ENCODE results near the gene LMF1.

The LMF1 gene

DNA sequence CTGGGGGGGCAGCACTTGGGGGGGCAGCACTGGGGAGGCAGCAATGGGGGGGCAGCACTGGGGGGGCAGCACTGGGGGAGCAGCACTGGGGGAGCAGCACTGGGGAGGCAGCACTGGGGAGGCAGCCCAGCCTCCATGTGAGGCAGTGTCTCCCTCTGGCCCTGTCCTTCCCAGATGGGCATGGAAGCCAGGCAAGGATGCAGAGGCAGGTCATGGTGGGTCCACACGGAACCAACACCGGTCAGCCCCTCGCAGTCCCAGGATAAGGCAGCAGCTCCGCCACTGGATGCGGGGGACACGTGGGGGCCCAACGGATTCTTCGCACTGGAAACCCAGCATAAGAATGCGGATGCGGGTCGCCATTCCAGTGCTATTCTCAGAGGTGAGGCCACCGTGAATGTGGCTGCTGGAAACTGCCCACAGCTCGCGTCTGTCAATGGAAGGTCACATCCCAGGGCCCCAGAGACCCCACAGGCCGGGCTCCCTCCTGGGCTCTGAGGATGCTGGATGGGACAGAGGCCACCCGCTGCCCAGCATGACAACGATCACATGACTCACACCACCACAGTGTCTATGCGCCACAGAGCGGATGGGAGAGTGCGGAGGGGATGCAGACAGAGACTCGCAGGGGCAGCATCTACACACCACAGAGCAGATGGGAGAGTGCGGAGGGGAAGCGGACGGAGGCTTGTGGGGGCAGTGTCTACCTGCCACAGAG is 59.0 kb downstream of the LMF1 start:
- Histone ChIP-seq H3K9me3 (no peaks in the 10 kb centered on the region), H3K36me3 (peaks cover 5% of the 10 kb centered on the region; the same call in 1 of the 2 replicates), H3K4me3 (ENCODE audit: low read depth, low read length) (no peak overlapping the region), H3K27me3 (no peaks in the 10 kb centered on the region), H3K4me1 (no peaks in the 10 kb centered on the region)
- no peak for DNase-seq
- TF ChIP-seq, protein P1, sequence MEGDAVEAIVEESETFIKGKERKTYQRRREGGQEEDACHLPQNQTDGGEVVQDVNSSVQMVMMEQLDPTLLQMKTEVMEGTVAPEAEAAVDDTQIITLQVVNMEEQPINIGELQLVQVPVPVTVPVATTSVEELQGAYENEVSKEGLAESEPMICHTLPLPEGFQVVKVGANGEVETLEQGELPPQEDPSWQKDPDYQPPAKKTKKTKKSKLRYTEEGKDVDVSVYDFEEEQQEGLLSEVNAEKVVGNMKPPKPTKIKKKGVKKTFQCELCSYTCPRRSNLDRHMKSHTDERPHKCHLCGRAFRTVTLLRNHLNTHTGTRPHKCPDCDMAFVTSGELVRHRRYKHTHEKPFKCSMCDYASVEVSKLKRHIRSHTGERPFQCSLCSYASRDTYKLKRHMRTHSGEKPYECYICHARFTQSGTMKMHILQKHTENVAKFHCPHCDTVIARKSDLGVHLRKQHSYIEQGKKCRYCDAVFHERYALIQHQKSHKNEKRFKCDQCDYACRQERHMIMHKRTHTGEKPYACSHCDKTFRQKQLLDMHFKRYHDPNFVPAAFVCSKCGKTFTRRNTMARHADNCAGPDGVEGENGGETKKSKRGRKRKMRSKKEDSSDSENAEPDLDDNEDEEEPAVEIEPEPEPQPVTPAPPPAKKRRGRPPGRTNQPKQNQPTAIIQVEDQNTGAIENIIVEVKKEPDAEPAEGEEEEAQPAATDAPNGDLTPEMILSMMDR (IDR thresholded peaks at IDR 0.05; ENCODE audit: low read depth, low read length) = no peak

DNA sequence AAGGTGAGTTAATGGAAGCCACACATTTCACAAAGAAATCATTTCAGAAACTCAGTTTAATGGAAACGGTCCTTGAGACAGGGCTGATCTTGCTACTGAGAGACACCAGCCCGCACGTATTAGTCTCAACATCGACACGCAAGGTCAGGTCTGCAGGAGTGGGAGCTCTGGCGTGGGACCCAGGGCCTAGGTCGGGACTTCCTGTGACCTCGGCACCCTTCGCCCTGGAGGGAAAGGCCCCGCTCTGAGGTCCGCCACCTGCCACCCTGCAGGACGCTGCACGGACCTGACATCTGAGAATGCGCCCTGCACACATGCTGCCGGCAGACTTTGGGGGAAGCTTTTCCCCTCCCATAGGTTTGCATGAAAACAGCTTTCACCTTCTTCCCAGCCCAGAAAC is 59.7 kb downstream of the LMF1 start:
- peaks cover 5% of the 10 kb centered on the region; the same call in 1 of the 2 replicates for H3K36me3 ChIP-seq
- H3K4me3 ChIP-seq (ENCODE audit: low read depth, low read length) = no peak overlapping the region
- TF ChIP-seq, protein P1 (IDR thresholded peaks at IDR 0.05; ENCODE audit: low read depth, low read length) = no peak
- no peaks in the 10 kb centered on the region for H3K27me3 ChIP-seq
- no peaks in the 10 kb centered on the region for H3K9me3 ChIP-seq
- H3K4me1 ChIP-seq = no peaks in the 10 kb centered on the region
- no peak for DNase-seq

DNA sequence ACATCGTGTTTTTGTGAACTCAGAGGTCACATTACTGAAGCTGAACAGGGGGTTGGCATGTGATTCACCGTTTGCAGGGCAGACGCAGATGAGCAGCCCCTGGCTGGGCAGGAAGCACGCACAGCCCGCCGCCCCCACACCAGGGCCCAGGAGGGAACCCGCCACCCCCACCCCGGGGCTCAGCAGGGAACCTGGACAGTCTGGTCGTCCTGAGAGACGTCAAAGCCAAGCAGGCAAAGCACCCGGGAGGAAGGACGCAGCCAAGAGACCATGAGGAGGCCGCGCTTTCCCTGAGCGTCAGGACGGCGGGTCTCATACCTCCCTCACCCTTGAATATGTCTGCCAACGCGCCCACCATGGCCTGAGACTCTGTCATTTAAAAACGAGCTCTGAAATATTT is 60.6 kb downstream of the LMF1 start:
- H3K36me3 ChIP-seq = peaks cover 5% of the 10 kb centered on the region; the same call in 1 of the 2 replicates
- no peak for DNase-seq
- H3K4me3 ChIP-seq (ENCODE audit: low read depth, low read length) = no peak overlapping the region
- H3K27me3 ChIP-seq = no peaks in the 10 kb centered on the region
- no peaks in the 10 kb centered on the region for H3K4me1 ChIP-seq
- TF ChIP-seq, protein P1 (IDR thresholded peaks at IDR 0.05; ENCODE audit: low read depth, low read length) = no peak
- no peaks in the 10 kb centered on the region for H3K9me3 ChIP-seq

DNA sequence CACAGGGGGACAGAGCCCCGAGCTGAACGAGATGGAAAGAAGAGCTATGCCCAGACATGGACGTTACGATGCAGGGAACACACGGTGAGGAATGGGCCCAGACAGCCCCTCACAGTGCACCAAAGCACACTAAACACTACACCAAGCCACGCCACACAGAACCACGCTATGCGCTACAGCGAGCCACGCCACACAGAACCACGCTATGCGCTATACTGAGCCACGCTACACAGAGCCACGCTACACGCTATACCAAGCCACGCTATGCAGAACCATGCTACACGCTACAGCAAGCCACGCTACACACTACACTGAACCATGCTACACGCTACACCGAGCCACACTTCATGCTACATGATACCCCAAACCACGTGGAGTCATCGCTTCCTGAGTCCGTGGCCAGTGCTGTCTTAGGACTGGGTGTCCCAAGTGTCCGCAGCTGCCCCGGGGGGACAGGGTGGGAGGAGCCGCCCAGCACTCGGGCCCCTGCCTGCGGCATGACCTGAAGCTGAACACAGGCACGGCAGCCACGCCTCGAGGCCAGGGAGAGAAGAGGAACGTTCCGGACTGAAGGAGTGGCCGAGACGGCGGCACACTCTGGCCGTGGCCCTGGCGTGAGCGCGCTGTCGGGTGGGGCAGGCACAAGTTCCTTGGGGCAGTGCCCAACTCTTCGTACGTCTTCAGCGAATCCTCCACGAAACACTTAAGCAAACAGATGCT is 61.3 kb downstream of the LMF1 start:
- Histone ChIP-seq H3K9me3 (no peaks in the 10 kb centered on the region), H3K4me1 (no peaks in the 10 kb centered on the region), H3K36me3 (peaks cover 5% of the 10 kb centered on the region; the same call in 1 of the 2 replicates), H3K4me3 (ENCODE audit: low read depth, low read length) (no peak overlapping the region), H3K27me3 (no peaks in the 10 kb centered on the region)
- TF ChIP-seq, protein P1 (IDR thresholded peaks at IDR 0.05; ENCODE audit: low read depth, low read length) = no peak
- DNase-seq = no peak

DNA sequence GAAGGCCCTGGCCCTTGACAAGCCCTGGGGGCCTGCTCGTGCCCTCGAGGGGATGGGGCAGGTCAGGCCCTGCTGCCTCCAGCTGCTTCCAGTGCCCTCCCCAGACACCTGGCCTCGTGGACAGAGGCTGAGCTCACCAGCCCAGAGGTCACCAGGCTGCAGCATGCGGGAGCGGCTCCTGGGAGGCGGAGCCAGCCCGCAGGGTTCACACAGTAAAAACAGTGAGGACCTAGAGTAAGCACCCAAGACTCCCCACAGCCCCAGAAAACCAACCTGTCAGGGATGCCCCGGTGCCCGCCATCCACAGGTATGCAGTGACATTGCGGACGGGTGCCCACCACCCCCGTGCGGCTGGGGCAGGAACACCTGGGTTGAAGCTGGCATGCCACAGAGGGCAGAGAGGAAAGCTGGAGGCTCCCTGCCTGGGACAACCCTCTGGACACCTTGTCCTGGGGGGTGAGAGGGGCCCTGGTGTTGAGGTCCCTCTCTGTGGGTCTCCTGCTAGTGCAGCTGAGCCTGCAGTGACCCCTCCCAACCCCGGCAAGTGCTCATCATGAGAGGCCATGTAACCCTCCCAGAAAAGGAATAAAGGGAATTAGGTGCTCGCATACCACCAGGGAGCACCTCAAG is 62.1 kb downstream of the LMF1 start:
- TF ChIP-seq, protein P1 (IDR thresholded peaks at IDR 0.05; ENCODE audit: low read depth, low read length) = no peak
- DNase-seq = peak; percentile 7
- no peaks in the 10 kb centered on the region for H3K9me3 ChIP-seq
- no peaks in the 10 kb centered on the region for H3K27me3 ChIP-seq
- H3K4me1 ChIP-seq = no peaks in the 10 kb centered on the region
- H3K4me3 ChIP-seq (ENCODE audit: low read depth, low read length) = no peak overlapping the region
- H3K36me3 ChIP-seq = peaks cover 5% of the 10 kb centered on the region; the same call in 1 of the 2 replicates
